A673 (cell line): ENCODE measurements around the gene ANO2. TPM values are rescaled to one million over a fixed set of nuclear protein-coding genes. Genes with fewer than 3 reads are reported as not detected.

ENCODE experiments used
- BruUV-seq: library from RNA; stranded (reverse); fragments of 400-500 nt; replicated peaks from 2 replicates; lab custom pipeline; 2021; lab: Mats Ljungman, UMichigan
- CTCF ChIA-PET: fragments of 300-600 bp; sonication (Branson Sonifier 250); formaldehyde crosslinking; loops from one replicate; lab custom pipeline; 2022; ENCODE audit warnings: antibody characterized with exemption; lab: Charles Lee
- POLR2A ChIA-PET: fragments of 300-600 bp; sonication (Branson Sonifier 250); formaldehyde crosslinking; loops from one replicate; lab custom pipeline; 2022; ENCODE audit warnings: antibody characterized with exemption; ENCODE audit not compliant: low non-redundant PET; lab: Charles Lee
- DNase-seq: peaks from one replicate; pipeline ENCODE4 v3.0.0-alpha.2; 2015; ENCODE audit warnings: low spot score
- H3K27ac ChIP-seq: fragments of 200-600 bp; sonication (generic); 2 replicates; pipeline ENCODE4 v1.5.1; 2016; ENCODE audit warnings: mixed run types, low read depth, mild to moderate bottlenecking, mixed read lengths, antibody characterized with exemption, low read length; ENCODE audit not compliant: poor library complexity, severe bottlenecking
- H3K27me3 ChIP-seq: fragments of 200-600 bp; sonication (generic); replicated peaks from 2 replicates; pipeline ENCODE4 v1.6.1; 2017; ENCODE audit warnings: mixed run types, low read depth, mild to moderate bottlenecking, mixed read lengths, antibody characterized with exemption, low read length; ENCODE audit not compliant: insufficient read depth, poor library complexity
- H3K36me3 ChIP-seq: fragments of 200-600 bp; sonication (generic); 2 replicates; pipeline ENCODE4 v1.6.1; 2016; ENCODE audit warnings: mixed run types, mild to moderate bottlenecking, mixed read lengths, antibody characterized with exemption, low read length; ENCODE audit not compliant: insufficient read depth, poor library complexity, severe bottlenecking
- H3K4me1 ChIP-seq: fragments of 200-600 bp; sonication (generic); 2 replicates; pipeline ENCODE4 v1.6.1; 2017; ENCODE audit warnings: mixed run types, mild to moderate bottlenecking, mixed read lengths, antibody characterized with exemption, low read length; ENCODE audit not compliant: insufficient read depth, poor library complexity, severe bottlenecking
- H3K4me3 ChIP-seq: fragments of 200-600 bp; sonication (generic); 2 replicates; pipeline ENCODE4 v1.5.1; 2016; ENCODE audit warnings: low read depth, mixed run types, mild to moderate bottlenecking, mixed read lengths, low read length; ENCODE audit not compliant: poor library complexity, severe bottlenecking
- H3K9me3 ChIP-seq: fragments of 200-600 bp; sonication (generic); 2 replicates; pipeline ENCODE4 v1.6.1; 2016; ENCODE audit warnings: mixed run types, low read depth, mild to moderate bottlenecking, mixed read lengths, antibody characterized with exemption, low read length; ENCODE audit not compliant: poor library complexity, severe bottlenecking
- EZH2 ChIP-seq: fragments of 200-600 bp; sonication (generic); IDR thresholded peaks from 2 replicates; pipeline ENCODE4 v1.6.1; 2017; ENCODE audit warnings: borderline replicate concordance, low read depth, mild to moderate bottlenecking, mixed read lengths, antibody characterized with exemption, low read length; ENCODE audit not compliant: poor library complexity, severe bottlenecking
- intact Hi-C: fragments of 100-400 bp; cut with micrococcal nuclease; formaldehyde crosslinking; loops from one replicate; pipeline ENCODE4 v1.10.0; 2022; ENCODE audit not compliant: unreplicated experiment
- total RNA-seq: library from RNA; stranded (reverse); gene quantifications from 2 replicates; pipeline ENCODE4 v1.2.3, GENCODE V29; 2021
- TF ChIP-seq, protein P1 (sequence below): fragments of 300-800, 200-600 bp; sonication (generic); conservative IDR thresholded peaks from 2 replicates; pipeline ENCODE4 v1.5.1; 2017; ENCODE audit warnings: low read depth, mild to moderate bottlenecking, antibody characterized with exemption, low read length, moderate library complexity, mixed read lengths

Gene ANO2
- total RNA-seq, 1 experiment from 2014 or later = not detected

DNA sequence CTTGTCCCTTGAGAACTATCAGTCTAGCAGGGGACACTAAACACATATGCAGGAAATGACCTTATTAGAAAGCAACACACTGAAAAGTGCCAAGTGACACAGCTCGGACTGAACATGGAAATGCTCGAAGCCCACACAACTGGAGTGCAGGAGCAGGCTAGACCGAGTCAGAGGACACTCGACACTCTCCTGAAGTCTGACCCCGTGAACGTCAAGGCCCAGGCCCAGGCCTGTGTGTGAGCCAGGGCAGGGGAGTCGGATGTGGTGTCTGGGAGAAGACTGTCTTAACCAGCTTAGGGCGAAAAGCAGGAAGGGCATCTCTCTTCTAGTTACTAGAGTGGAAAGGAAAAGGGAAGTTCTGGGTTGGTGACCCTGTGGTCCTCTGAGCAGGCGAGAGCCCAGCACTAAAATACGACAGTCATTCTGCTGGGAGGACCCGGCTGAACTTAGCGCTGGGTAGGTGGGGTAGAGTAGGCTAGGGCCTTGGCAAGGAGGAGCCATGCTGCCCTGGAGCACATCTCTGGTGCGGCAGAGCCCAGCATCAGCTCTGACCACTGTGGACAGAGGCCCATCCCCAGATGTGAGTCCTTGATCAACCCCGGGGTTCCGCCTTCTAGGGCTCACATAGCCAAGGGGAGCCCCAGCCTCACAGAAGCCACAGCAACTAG lies 420.2 kb downstream of the ANO2 start:
- no peak for DNase-seq
- no peak overlapping the region for H3K27ac ChIP-seq
- H3K4me3 ChIP-seq = no peak overlapping the region
- CTCF ChIA-PET = no interaction called here
- H3K36me3 ChIP-seq = no peaks in the 10 kb centered on the region
- peaks cover 40% of the 10 kb centered on the region for H3K27me3 ChIP-seq
- TF ChIP-seq, protein P1, sequence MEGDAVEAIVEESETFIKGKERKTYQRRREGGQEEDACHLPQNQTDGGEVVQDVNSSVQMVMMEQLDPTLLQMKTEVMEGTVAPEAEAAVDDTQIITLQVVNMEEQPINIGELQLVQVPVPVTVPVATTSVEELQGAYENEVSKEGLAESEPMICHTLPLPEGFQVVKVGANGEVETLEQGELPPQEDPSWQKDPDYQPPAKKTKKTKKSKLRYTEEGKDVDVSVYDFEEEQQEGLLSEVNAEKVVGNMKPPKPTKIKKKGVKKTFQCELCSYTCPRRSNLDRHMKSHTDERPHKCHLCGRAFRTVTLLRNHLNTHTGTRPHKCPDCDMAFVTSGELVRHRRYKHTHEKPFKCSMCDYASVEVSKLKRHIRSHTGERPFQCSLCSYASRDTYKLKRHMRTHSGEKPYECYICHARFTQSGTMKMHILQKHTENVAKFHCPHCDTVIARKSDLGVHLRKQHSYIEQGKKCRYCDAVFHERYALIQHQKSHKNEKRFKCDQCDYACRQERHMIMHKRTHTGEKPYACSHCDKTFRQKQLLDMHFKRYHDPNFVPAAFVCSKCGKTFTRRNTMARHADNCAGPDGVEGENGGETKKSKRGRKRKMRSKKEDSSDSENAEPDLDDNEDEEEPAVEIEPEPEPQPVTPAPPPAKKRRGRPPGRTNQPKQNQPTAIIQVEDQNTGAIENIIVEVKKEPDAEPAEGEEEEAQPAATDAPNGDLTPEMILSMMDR = no peak
- no peak for TF ChIP-seq EZH2
- no TSS peak for BruUV-seq
- no peaks in the 10 kb centered on the region for H3K9me3 ChIP-seq
- no peaks in the 10 kb centered on the region for H3K4me1 ChIP-seq
- POLR2A ChIA-PET = no interaction called here
- intact Hi-C loops = no loop called here

DNA sequence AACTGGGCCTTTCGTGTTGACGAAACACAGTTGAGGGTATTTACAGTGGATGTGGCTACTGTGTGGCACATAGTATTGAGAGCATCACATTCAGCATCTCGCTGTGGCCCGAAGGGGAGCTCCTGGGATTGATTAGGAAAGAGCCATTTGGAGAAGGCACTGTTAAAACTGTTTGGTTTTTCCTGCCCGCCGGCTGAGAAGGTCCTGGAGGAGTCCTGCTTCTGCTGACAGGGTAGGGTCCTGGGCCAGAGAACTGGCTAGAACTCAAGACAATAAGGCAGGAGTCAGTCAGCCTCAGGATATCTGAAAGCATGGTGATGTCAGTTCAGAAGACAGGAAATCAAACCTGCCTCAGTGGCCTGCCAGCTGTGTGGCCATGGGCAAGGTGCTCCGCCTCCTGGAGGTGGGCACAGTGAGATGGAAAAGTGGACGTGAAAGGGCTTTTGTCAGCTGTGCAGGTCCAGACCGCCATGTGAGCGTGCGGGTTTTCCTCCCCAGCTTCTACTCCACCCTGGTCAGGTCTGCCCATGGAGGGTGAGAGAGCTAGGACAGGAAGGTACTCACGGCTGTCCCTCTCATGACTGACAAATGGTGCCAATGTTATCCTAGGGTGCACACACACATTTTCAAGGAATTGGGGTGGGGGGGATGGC lies 420.8 kb downstream of the ANO2 start:
- BruUV-seq = no TSS peak
- H3K9me3 ChIP-seq = no peaks in the 10 kb centered on the region
- no peaks in the 10 kb centered on the region for H3K4me1 ChIP-seq
- no peaks in the 10 kb centered on the region for H3K36me3 ChIP-seq
- DNase-seq = no peak
- intact Hi-C loops = no loop called here
- CTCF ChIA-PET = no interaction called here
- POLR2A ChIA-PET = no interaction called here
- H3K27ac ChIP-seq = no peak overlapping the region
- TF ChIP-seq, protein P1 = no peak
- TF ChIP-seq EZH2 = no peak
- H3K27me3 ChIP-seq = peaks cover 33% of the 10 kb centered on the region
- no peak overlapping the region for H3K4me3 ChIP-seq

DNA sequence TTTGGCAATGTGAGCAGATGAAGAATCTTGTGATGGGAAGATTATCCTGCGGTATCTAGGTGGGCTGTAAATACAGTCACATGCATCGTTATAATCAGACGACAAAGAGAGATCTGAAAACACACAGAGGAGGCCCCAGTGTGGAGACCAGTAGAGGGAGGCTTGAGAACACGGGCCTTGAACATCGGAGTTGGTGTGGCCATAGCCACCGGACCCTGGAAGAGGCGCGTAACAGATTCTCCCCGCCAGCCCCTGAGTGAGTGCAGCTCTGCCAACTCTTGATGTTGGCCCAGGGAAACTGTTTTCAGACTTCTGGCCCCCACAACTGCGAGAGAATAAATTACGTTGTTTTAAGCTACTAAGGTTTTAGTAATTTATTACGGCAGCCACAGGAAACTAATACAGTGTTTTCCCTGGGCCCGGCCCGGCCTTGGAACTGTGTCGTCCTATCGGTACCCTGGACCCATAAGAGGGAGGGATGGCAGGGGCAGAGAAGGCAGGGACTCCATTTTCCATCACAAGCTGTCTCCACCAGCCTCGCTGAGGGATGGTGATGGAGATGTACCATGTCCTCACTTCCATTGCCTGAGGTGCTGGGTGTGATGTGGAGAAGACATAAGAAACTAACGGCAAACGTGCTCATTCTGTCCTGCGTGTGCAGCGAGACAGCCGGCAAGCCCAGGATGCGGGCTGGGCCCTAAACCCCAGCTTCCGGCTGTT lies 421.5 kb downstream of the ANO2 start:
- no peaks in the 10 kb centered on the region for H3K4me1 ChIP-seq
- no peak for DNase-seq
- ChIA-PET CTCF (no interaction called here), POLR2A (interaction anchor here (0.6 kb wide), 1 partner anchor 1082 kb away, joined by 4 read pairs; no protein-coding TSS in a partner anchor)
- H3K36me3 ChIP-seq = no peaks in the 10 kb centered on the region
- peaks cover 27% of the 10 kb centered on the region for H3K27me3 ChIP-seq
- intact Hi-C loops = no loop called here
- no peak overlapping the region for H3K4me3 ChIP-seq
- H3K27ac ChIP-seq = no peak overlapping the region
- no peaks in the 10 kb centered on the region for H3K9me3 ChIP-seq
- TF ChIP-seq, protein P1 = no peak
- no peak for TF ChIP-seq EZH2
- BruUV-seq = no TSS peak
